HepG2 (cell line): ENCODE data around the gene TMEM117. TPM values are rescaled to one million over a fixed set of nuclear protein-coding genes. Genes with fewer than 3 reads are reported as not detected.

ENCODE experiments used
- ATAC-seq: fragments of 200-7000 bp; cut with Tn5 transposase; 3 replicates; pipeline ENCODE4 v1.9.1; 2020; ENCODE audit warnings: mild to moderate bottlenecking, moderate library complexity
- BruUV-seq: library from RNA; stranded (reverse); fragments of 400-500 nt; replicated peaks from 2 replicates; lab custom pipeline; 2021; lab: Mats Ljungman, UMichigan
- CTCF ChIA-PET: fragments of 300-600 bp; formaldehyde crosslinking; extraction: SDS; loops from one replicate; lab custom pipeline; 2021; ENCODE audit warnings: low total read pairs, inconsistent platforms, low intra/inter-chr PET ratio; lab: Yijun Ruan, JAX
- POLR2A ChIA-PET: fragments of 350-600 bp; sonication (Branson Sonifier 250); formaldehyde crosslinking; loops from one replicate; lab custom pipeline; 2020; ENCODE audit warnings: antibody characterized with exemption, inconsistent platforms; lab: Yijun Ruan, JAX
- DNase-seq: peaks from one replicate; pipeline ENCODE4 v3.0.0-alpha.2; 2015; ENCODE audit warnings: low spot score
- FAIRE-seq: peaks from 3 replicates; lab custom pipeline; 2011; peaks lifted over from hg19 to GRCh38; lab: Jason Lieb, UNC
- H2AFZ ChIP-seq: one replicate; pipeline ENCODE4 v1.6.1; 2011; ENCODE audit warnings: low read length, inconsistent platforms
- H3K27ac ChIP-seq: fragments of 300-600 bp; 3 replicates; pipeline ENCODE4 v1.8.0; 2011; ENCODE audit warnings: mixed run types, mild to moderate bottlenecking, mixed read lengths, low read length, inconsistent platforms; ENCODE audit not compliant: insufficient read depth; ENCODE audit errors: extremely low read length
- H3K27me3 ChIP-seq, 2 experiments: fragments of 200-600 bp in 1 of 2; 2 replicates in 1 of 2; 3 replicates in 1 of 2; pipeline versions ENCODE4 v1.6.0 to v1.8.0; 2011; ENCODE audit warnings: low read length in 2 of 2, mild to moderate bottlenecking in 2 of 2, moderate library complexity in 2 of 2, inconsistent platforms in 1 of 2; ENCODE audit not compliant: insufficient read depth in 2 of 2, control insufficient read depth in 1 of 2
- H3K36me3 ChIP-seq, 2 experiments: fragments of 200-600 bp in 1 of 2; replicated peaks in 1 of 2; 2 replicates in 1 of 2; 3 replicates in 1 of 2; pipeline versions ENCODE4 v1.5.1 to v1.8.0; 2011; ENCODE audit warnings: low read length in 2 of 2, inconsistent platforms in 1 of 2; ENCODE audit not compliant: insufficient read depth in 2 of 2, control insufficient read depth in 1 of 2
- H3K4me1 ChIP-seq: 2 replicates; pipeline ENCODE4 v1.5.1; 2012; ENCODE audit warnings: low read length, inconsistent platforms; ENCODE audit not compliant: insufficient read depth
- H3K4me2 ChIP-seq: 2 replicates; pipeline ENCODE4 v1.6.0; 2011; ENCODE audit warnings: low read depth, low read length, inconsistent platforms
- H3K4me3 ChIP-seq, 3 experiments: fragments of 200-600 bp in 1 of 3; sonication (generic), shearing (Covaris generic) in 1 of 3; replicated peaks in 1 of 3; 2 replicates each; pipeline ENCODE4 v1.5.1; 2011 to 2016; ENCODE audit warnings: low read length in 3 of 3, inconsistent platforms in 2 of 3, low read depth in 2 of 3, mild to moderate bottlenecking in 2 of 3, control low read depth in 1 of 3, mixed read lengths in 1 of 3; ENCODE audit not compliant: insufficient read depth in 1 of 3
- H3K79me2 ChIP-seq: one replicate; pipeline ENCODE4 v1.6.1; 2011; ENCODE audit warnings: low read length, inconsistent platforms; ENCODE audit not compliant: insufficient read depth
- H3K9ac ChIP-seq: 2 replicates; pipeline ENCODE4 v1.6.0; 2011; ENCODE audit warnings: mild to moderate bottlenecking, low read depth, low read length, inconsistent platforms; ENCODE audit not compliant: insufficient read depth
- H3K9me3 ChIP-seq: 2 replicates; pipeline ENCODE4 v1.5.1; 2012; ENCODE audit warnings: mild to moderate bottlenecking, low read length
- H4K20me1 ChIP-seq: 2 replicates; pipeline ENCODE4 v1.6.0; 2011; ENCODE audit warnings: inconsistent platforms, mild to moderate bottlenecking, low read length, moderate library complexity; ENCODE audit not compliant: insufficient read depth
- LCORL ChIP-seq, 2 experiments: fragments of 450-650 bp in 1 of 2; sonication (generic) in 1 of 2; formaldehyde crosslinking in 1 of 2; IDR thresholded peaks; 2 replicates each; pipeline versions ENCODE4 v1.5.0 to v1.6.1; 2017 to 2020; ENCODE audit warnings: antibody characterized with exemption in 1 of 2, missing genetic modification reagents in 1 of 2
- REST ChIP-seq, 2 experiments: IDR thresholded peaks; 2 replicates each; pipeline ENCODE4 v1.6.1; 2011 to 2012; ENCODE audit warnings: low read length in 2 of 2, borderline replicate concordance in 1 of 2, low read depth in 1 of 2, mild to moderate bottlenecking in 1 of 2, moderate library complexity in 1 of 2
- ZNF280B ChIP-seq: sonication (generic); formaldehyde crosslinking; IDR thresholded peaks from 2 replicates; pipeline ENCODE4 v1.5.0; 2020; ENCODE audit warnings: missing genetic modification reagents, mild to moderate bottlenecking, borderline replicate concordance
- WGBS: methylation state at CpG from one replicate; pipeline ENCODE4 v1.1.6; 2017; ENCODE audit warnings: low lambda C conversion rate; 5-methylcytosine and 5-hydroxymethylcytosine counted together
- in situ Hi-C: cut with HindIII; loops from 2 replicates; pipeline ENCODE4 v1.10.0; 2017; ENCODE audit warnings: low pct_unique_long_range_greater_than_20kb; ENCODE audit not compliant: extremely low pct_ligation_motif_present
- intact Hi-C: fragments of 100-400 bp; cut with micrococcal nuclease; formaldehyde crosslinking; loops from one replicate; pipeline ENCODE4 v1.10.0; 2022; ENCODE audit not compliant: unreplicated experiment
- polyA plus RNA-seq, 8 experiments: library from polyadenylated mRNA; depleted of rRNA in 3 of 8; stranded (reverse) in 7 of 8; unstranded in 1 of 8; fragments of >200 nt; fragmentation: Illumina TruSeq in 4 of 8; extraction: Trizol in 4 of 8; gene quantifications; 2 replicates each; pipeline versions ENCODE4 v1.2.1 to v1.2.3, GENCODE V29; 2011 to 2016; ENCODE audit warnings: low read depth in 4 of 8, missing spikeins in 1 of 8, mixed read lengths in 1 of 8; ENCODE audit not compliant: insufficient read depth in 1 of 8
- total RNA-seq, 5 experiments: library from RNA; depleted of rRNA; stranded (reverse); fragments of >200 nt; fragmentation: Illumina TruSeq; extraction: Trizol; gene quantifications; 2 replicates each; pipeline ENCODE4 v1.2.3, GENCODE V29; 2016; ENCODE audit warnings: low read depth in 1 of 5

TMEM117 gene
- total and polyA plus RNA-seq, 2 of the 13 experiments (the other 11 are each of a cell fraction or from before 2014, with no cell fraction given): 2.8 to 8.5 TPM

- TF ChIP-seq ZNF280B (CRISPR knock-in tag): no peak
These were observed 8.8 kb upstream of the TMEM117 start (continued) for GRCh38 chr12:43827093-43827492.

- ChIA-PET CTCF (no interaction called here), POLR2A (no interaction called here)
- in situ Hi-C loops: no loop called here
- BruUV-seq: no TSS peak
- Histone ChIP-seq H3K9me3 (no peaks in the 10 kb centered on the region), H3K9ac (no peak overlapping the region), H4K20me1 (no peaks in the 10 kb centered on the region), H3K27me3 (no peaks in the 10 kb centered on the region; a peak in 1 of 5 replicates), H3K27ac (no peak overlapping the region), H3K36me3 (no peaks in the 10 kb centered on the region), H2AFZ (no peak overlapping the region), H3K79me2 (no peaks in the 10 kb centered on the region), H3K4me3 (no peak overlapping the region), H3K4me2 (no peak overlapping the region), H3K4me1 (peaks cover 15% of the 10 kb centered on the region)
- intact Hi-C loops: no loop called here
- TF ChIP-seq REST (IDR thresholded peaks at IDR 0.05; ENCODE audit: borderline replicate concordance in 1 of 2, low read depth in 1 of 2, low read length in 2 of 2) (peak in 1 of 2 experiments; percentile 73; a peak in 1 of 4 replicates), LCORL (IDR thresholded peaks at IDR 0.05) (no peak), LCORL (CRISPR knock-in tag; IDR thresholded peaks at IDR 0.05) (no peak)
- FAIRE-seq (no peak), ATAC-seq (no peak), DNase-seq (no peak)
- 48% methylated on average over 4 of the region's 4 CpGs for WGBS
These were observed 3.3 kb upstream of the TMEM117 start for GRCh38 chr12:43832463-43833168.
